GM12878 (cell line): Measurements from ENCODE around the gene TRIAP1. TPM values are rescaled to one million over a fixed set of nuclear protein-coding genes. Genes with fewer than 3 reads are reported as not detected.

Source experiments
- ATAC-seq: fragments of 200-7000 bp; cut with Tn5 transposase; 3 replicates; pipeline ENCODE4 v1.9.1; 2020; ENCODE audit warnings: mild to moderate bottlenecking, moderate library complexity
- BruUV-seq: library from RNA; stranded (reverse); fragments of 400-500 nt; replicated peaks from 2 replicates; lab custom pipeline; 2021; lab: Mats Ljungman, UMichigan
- CTCF ChIA-PET: fragments of 300-600 bp; sonication (Branson Sonifier 250); formaldehyde crosslinking; extraction: SDS; loops from one replicate; lab custom pipeline; 2021; ENCODE audit warnings: inconsistent platforms; lab: Yijun Ruan, JAX
- POLR2A ChIA-PET: fragments of 350-600 bp; formaldehyde crosslinking; extraction: SDS; loops from one replicate; lab custom pipeline; 2021; ENCODE audit warnings: inconsistent platforms; lab: Charles Lee
- RAD21 ChIA-PET: fragments of 300-600 bp; sonication (Branson Sonifier 250); formaldehyde crosslinking; loops from one replicate; lab custom pipeline; 2023; ENCODE audit warnings: antibody characterized with exemption; ENCODE audit not compliant: unreplicated experiment; lab: Charles Lee
- SMC1A ChIA-PET: fragments of 300-600 bp; sonication (Branson Sonifier 250); formaldehyde crosslinking; loops from one replicate; lab custom pipeline; 2023; ENCODE audit not compliant: unreplicated experiment, uncharacterized antibody; lab: Charles Lee
- DNase-seq: peaks from one replicate; pipeline ENCODE4 v3.0.0-alpha.2; 2011; ENCODE audit warnings: low read depth, low spot score
- FAIRE-seq: peaks from 3 replicates; lab custom pipeline; 2011; peaks lifted over from hg19 to GRCh38; lab: Jason Lieb, UNC
- H2AFZ ChIP-seq: 2 replicates; pipeline ENCODE4 v1.6.0; 2011; ENCODE audit warnings: low read depth, low read length, control low read depth; ENCODE audit not compliant: control insufficient read depth
- H3K27ac ChIP-seq: 2 replicates; pipeline ENCODE4 v1.5.1; 2011; ENCODE audit warnings: control low read depth; ENCODE audit not compliant: control insufficient read depth, insufficient read depth
- H3K27me3 ChIP-seq, 2 experiments: replicated peaks in 1 of 2; 2 replicates each; pipeline versions ENCODE4 v1.6.0 to v1.6.1; 2011; ENCODE audit warnings: low read length in 1 of 2; ENCODE audit not compliant: control insufficient read depth in 2 of 2, insufficient read depth in 2 of 2
- H3K36me3 ChIP-seq, 2 experiments: 2 replicates each; pipeline ENCODE4 v1.5.1; 2011; ENCODE audit warnings: low read length in 1 of 2; ENCODE audit not compliant: control insufficient read depth in 2 of 2, insufficient read depth in 2 of 2
- H3K4me1 ChIP-seq: 2 replicates; pipeline ENCODE4 v1.6.1; 2011; ENCODE audit warnings: mild to moderate bottlenecking, low read length, moderate library complexity, mixed read lengths; ENCODE audit not compliant: control insufficient read depth, insufficient read depth
- H3K4me2 ChIP-seq: 2 replicates; pipeline ENCODE4 v1.6.0; 2011; ENCODE audit warnings: control low read depth; ENCODE audit not compliant: control insufficient read depth, insufficient read depth
- H3K4me3 ChIP-seq: fragments of 200-600 bp; sonication (generic); 2 replicates; pipeline ENCODE4 v1.5.1; 2016
- H3K79me2 ChIP-seq: 2 replicates; pipeline ENCODE4 v1.6.0; 2011; ENCODE audit warnings: low read length; ENCODE audit not compliant: control insufficient read depth, insufficient read depth
- H3K9ac ChIP-seq: 2 replicates; pipeline ENCODE4 v1.8.0; 2011; ENCODE audit warnings: low read length, control low read depth, mixed read lengths; ENCODE audit not compliant: control insufficient read depth, insufficient read depth
- H3K9me3 ChIP-seq: replicated peaks from 3 replicates; pipeline ENCODE4 v1.5.1; 2011; ENCODE audit warnings: mild to moderate bottlenecking, low read length; ENCODE audit not compliant: control insufficient read depth, insufficient read depth
- H4K20me1 ChIP-seq: 2 replicates; pipeline ENCODE4 v1.6.0; 2011; ENCODE audit not compliant: control insufficient read depth, insufficient read depth
- EGR1 ChIP-seq, 2 experiments: IDR thresholded peaks; 1 replicate in 1 of 2; 2 replicates in 1 of 2; pipeline ENCODE4 v1.6.1; 2011 to 2012; ENCODE audit warnings: low read depth in 2 of 2, low read length in 2 of 2, borderline replicate concordance in 1 of 2, mild to moderate bottlenecking in 1 of 2, moderate library complexity in 1 of 2
- GABPA ChIP-seq: IDR thresholded peaks from 2 replicates; pipeline ENCODE4 v1.6.1; 2014; ENCODE audit warnings: antibody characterized with exemption, low read depth, mild to moderate bottlenecking, inconsistent platforms
- IRF4 ChIP-seq: IDR thresholded peaks from 2 replicates; pipeline ENCODE4 v1.6.1; 2011; ENCODE audit warnings: low read depth, low read length
- KLF5 ChIP-seq: fragments of 450-650 bp; IDR thresholded peaks from 2 replicates; pipeline ENCODE4 v1.6.1; 2014; ENCODE audit warnings: mild to moderate bottlenecking; ENCODE audit not compliant: partially characterized antibody
- MEF2A ChIP-seq: IDR thresholded peaks from 2 replicates; pipeline ENCODE4 v1.6.1; 2011; ENCODE audit warnings: low read depth, mild to moderate bottlenecking, low read length, moderate library complexity; ENCODE audit not compliant: insufficient read depth
- RUNX3 ChIP-seq: IDR thresholded peaks from 2 replicates; pipeline ENCODE4 v1.6.1; 2012; ENCODE audit warnings: low read length, inconsistent platforms
- SREBF1 ChIP-seq: IDR thresholded peaks from 2 replicates; pipeline ENCODE4 v1.6.1; 2012; ENCODE audit warnings: mild to moderate bottlenecking, low read length
- STAT3 ChIP-seq: IDR thresholded peaks from 2 replicates; pipeline ENCODE4 v1.6.1; 2011; ENCODE audit warnings: low read depth, low read length, improper control_type of control experiment
- TCF7 ChIP-seq: IDR thresholded peaks from 2 replicates; pipeline ENCODE4 v1.6.1; 2014; ENCODE audit warnings: antibody characterized with exemption, borderline replicate concordance
- WRNIP1 ChIP-seq: IDR thresholded peaks from 2 replicates; pipeline ENCODE4 v1.6.1; 2011; ENCODE audit warnings: low read depth, low read length, improper control_type of control experiment, borderline replicate concordance
- WGBS: methylation state at CpG from one replicate; pipeline ENCODE4 v1.1.6; 2016; ENCODE audit warnings: low lambda C conversion rate; ENCODE audit not compliant: insufficient replicate concordance, insufficient coverage; ENCODE audit errors: missing lambda C conversion rate; 5-methylcytosine and 5-hydroxymethylcytosine counted together
- in situ Hi-C: fragments of 300-500 bp; cut with MboI; formaldehyde crosslinking; loops from 9 replicates; pipeline ENCODE4 v1.14.3; 2018; ENCODE audit warnings: mixed read lengths
- intact Hi-C: fragments of 100-400 bp; cut with micrococcal nuclease; formaldehyde crosslinking; loops from one replicate; pipeline ENCODE4 v1.14.2; 2022; ENCODE audit not compliant: unreplicated experiment
- polyA plus RNA-seq, 11 experiments: library from polyadenylated mRNA; depleted of rRNA in 4 of 11; unstranded in 6 of 11; stranded (reverse) in 5 of 11; fragments of >200 nt; fragmentation: Nextera tagmentation in 4 of 11; fragmentation: Illumina TruSeq in 1 of 11; extraction: Ambion mirVana in 4 of 11; extraction: Trizol in 1 of 11; gene quantifications; 1 replicate in 1 of 11; 2 replicates in 10 of 11; pipeline versions ENCODE4 v1.2.1 to v1.2.3, GENCODE V29; 2011 to 2016; ENCODE audit warnings: inconsistent platforms in 2 of 11, missing spikeins in 2 of 11, low read depth in 1 of 11
- total RNA-seq, 4 experiments: library from RNA; depleted of rRNA in 3 of 4; stranded (reverse); fragments of >200 nt in 3 of 4; fragmentation: Illumina TruSeq in 1 of 4; extraction: Trizol in 1 of 4; gene quantifications; 2 replicates each; pipeline versions ENCODE4 v1.2.1 to v1.2.3, GENCODE V29; 2013 to 2021
- TF ChIP-seq, protein P1 (sequence below): IDR thresholded peaks from 2 replicates; pipeline ENCODE4 v1.6.1; 2011; ENCODE audit warnings: low read depth, low read length, improper control_type of control experiment, borderline replicate concordance
- TF ChIP-seq, protein P2 (sequence below): IDR thresholded peaks from 2 replicates; pipeline ENCODE4 v1.6.1; 2011; ENCODE audit warnings: borderline replicate concordance, low read depth, mild to moderate bottlenecking, moderate library complexity, mixed read lengths, low read length; ENCODE audit not compliant: insufficient read depth; ENCODE audit errors: extremely low read length
- TF ChIP-seq, protein P3 (sequence below): IDR thresholded peaks from 2 replicates; pipeline ENCODE4 v1.6.1; 2012; ENCODE audit warnings: low read length, inconsistent platforms
- TF ChIP-seq, protein P4 (sequence below): fragments of 450-650 bp; formaldehyde crosslinking; IDR thresholded peaks from 2 replicates; pipeline ENCODE4 v1.4.0; 2022; ENCODE audit warnings: mild to moderate bottlenecking, moderate library complexity
- TF ChIP-seq, protein P5 (sequence below): fragments of 450-650 bp; IDR thresholded peaks from 2 replicates; pipeline ENCODE4 v1.6.1; 2016; ENCODE audit warnings: mild to moderate bottlenecking

The TRIAP1 gene
- total and polyA plus RNA-seq, 10 of the 15 experiments (the other 5 are each of a cell fraction or from before 2014, with no cell fraction given): 44.8 to 346 (median 80.8) TPM

DNA sequence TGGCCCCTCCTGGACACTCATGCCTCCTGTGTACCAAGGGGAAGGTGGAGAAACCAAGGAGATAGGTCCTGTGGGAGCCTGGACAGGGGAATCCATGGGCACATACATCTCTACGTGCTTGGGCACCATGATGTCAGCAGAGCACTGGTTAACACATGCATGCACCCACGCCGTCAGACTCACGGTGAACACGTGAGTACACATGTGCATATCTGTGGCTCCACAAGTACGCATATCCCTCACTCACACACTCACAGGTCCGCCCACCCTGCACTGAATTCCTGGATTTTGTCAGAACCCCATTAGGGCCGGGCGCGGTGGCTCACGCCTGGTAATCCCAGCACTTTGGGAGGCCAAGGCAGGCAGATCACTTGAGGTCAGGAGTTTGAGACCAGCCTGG, 37.4 kb downstream of the TRIAP1 start:
- in situ Hi-C loops: no loop called here
- intact Hi-C loops: no loop called here
- H3K27ac ChIP-seq: no peak overlapping the region
- ChIA-PET RAD21 (no interaction called here), CTCF (no interaction called here)
- H3K4me1 ChIP-seq: no peaks in the 10 kb centered on the region
- H3K4me2 ChIP-seq: no peak overlapping the region
- no peaks in the 10 kb centered on the region for H3K27me3 ChIP-seq
- no peak overlapping the region for H2AFZ ChIP-seq
- no peak overlapping the region for H3K9ac ChIP-seq
- TF ChIP-seq IRF4: no peak
- TF ChIP-seq, protein P1, sequence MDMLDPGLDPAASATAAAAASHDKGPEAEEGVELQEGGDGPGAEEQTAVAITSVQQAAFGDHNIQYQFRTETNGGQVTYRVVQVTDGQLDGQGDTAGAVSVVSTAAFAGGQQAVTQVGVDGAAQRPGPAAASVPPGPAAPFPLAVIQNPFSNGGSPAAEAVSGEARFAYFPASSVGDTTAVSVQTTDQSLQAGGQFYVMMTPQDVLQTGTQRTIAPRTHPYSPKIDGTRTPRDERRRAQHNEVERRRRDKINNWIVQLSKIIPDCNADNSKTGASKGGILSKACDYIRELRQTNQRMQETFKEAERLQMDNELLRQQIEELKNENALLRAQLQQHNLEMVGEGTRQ: no peak
- no peak for TF ChIP-seq GABPA
- no peak for TF ChIP-seq EGR1 (IDR thresholded peaks at IDR 0.05; ENCODE audit: borderline replicate concordance in 1 of 2, low read depth in 2 of 2, low read length in 2 of 2)
- no peak for TF ChIP-seq WRNIP1
- TF ChIP-seq, protein P2, sequence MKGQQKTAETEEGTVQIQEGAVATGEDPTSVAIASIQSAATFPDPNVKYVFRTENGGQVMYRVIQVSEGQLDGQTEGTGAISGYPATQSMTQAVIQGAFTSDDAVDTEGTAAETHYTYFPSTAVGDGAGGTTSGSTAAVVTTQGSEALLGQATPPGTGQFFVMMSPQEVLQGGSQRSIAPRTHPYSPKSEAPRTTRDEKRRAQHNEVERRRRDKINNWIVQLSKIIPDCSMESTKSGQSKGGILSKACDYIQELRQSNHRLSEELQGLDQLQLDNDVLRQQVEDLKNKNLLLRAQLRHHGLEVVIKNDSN: no peak
- TF ChIP-seq MEF2A: no peak
- TF ChIP-seq, protein P3, sequence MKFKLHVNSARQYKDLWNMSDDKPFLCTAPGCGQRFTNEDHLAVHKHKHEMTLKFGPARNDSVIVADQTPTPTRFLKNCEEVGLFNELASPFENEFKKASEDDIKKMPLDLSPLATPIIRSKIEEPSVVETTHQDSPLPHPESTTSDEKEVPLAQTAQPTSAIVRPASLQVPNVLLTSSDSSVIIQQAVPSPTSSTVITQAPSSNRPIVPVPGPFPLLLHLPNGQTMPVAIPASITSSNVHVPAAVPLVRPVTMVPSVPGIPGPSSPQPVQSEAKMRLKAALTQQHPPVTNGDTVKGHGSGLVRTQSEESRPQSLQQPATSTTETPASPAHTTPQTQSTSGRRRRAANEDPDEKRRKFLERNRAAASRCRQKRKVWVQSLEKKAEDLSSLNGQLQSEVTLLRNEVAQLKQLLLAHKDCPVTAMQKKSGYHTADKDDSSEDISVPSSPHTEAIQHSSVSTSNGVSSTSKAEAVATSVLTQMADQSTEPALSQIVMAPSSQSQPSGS: no peak
- no peak for TF ChIP-seq SREBF1
- no peak for TF ChIP-seq KLF5
- no peak for TF ChIP-seq STAT3
- TF ChIP-seq, protein P4, sequence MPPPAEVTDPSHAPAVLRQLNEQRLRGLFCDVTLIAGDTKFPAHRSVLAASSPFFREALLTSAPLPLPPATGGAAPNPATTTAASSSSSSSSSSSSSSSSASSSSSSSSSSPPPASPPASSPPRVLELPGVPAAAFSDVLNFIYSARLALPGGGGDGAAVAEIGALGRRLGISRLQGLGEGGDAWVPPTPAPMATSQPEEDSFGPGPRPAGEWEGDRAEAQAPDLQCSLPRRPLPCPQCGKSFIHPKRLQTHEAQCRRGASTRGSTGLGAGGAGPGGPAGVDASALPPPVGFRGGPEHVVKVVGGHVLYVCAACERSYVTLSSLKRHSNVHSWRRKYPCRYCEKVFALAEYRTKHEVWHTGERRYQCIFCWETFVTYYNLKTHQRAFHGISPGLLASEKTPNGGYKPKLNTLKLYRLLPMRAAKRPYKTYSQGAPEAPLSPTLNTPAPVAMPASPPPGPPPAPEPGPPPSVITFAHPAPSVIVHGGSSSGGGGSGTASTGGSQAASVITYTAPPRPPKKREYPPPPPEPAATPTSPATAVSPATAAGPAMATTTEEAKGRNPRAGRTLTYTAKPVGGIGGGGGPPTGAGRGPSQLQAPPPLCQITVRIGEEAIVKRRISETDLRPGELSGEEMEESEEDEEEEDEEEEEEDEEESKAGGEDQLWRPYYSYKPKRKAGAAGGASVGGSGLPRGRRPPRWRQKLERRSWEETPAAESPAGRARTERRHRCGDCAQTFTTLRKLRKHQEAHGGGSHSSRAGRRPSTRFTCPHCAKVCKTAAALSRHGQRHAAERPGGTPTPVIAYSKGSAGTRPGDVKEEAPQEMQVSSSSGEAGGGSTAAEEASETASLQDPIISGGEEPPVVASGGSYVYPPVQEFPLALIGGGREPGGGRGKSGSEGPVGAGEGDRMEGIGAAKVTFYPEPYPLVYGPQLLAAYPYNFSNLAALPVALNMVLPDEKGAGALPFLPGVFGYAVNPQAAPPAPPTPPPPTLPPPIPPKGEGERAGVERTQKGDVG: no peak
- TF ChIP-seq TCF7: no peak
- no peak for TF ChIP-seq RUNX3
- TF ChIP-seq, protein P5, sequence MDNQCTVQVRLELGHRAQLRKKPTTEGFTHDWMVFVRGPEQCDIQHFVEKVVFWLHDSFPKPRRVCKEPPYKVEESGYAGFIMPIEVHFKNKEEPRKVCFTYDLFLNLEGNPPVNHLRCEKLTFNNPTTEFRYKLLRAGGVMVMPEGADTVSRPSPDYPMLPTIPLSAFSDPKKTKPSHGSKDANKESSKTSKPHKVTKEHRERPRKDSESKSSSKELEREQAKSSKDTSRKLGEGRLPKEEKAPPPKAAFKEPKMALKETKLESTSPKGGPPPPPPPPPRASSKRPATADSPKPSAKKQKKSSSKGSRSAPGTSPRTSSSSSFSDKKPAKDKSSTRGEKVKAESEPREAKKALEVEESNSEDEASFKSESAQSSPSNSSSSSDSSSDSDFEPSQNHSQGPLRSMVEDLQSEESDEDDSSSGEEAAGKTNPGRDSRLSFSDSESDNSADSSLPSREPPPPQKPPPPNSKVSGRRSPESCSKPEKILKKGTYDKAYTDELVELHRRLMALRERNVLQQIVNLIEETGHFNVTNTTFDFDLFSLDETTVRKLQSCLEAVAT: no peak
- TF ChIP-seq, all 136 proteins: peak for 0
- SMC1A ChIA-PET: no interaction called here
- 62% methylated on average over 11 of the region's 11 CpGs for WGBS
- Histone ChIP-seq H3K79me2 (no peaks in the 10 kb centered on the region), H4K20me1 (no peaks in the 10 kb centered on the region), H3K9me3 (no peaks in the 10 kb centered on the region), H3K36me3 (no peaks in the 10 kb centered on the region), H3K4me3 (no peak overlapping the region)
- FAIRE-seq (no peak), ATAC-seq (no peak), DNase-seq (no peak)
- POLR2A ChIA-PET: no interaction called here
- no TSS peak for BruUV-seq
